Caco-2 (cell line): ENCODE measurements around the gene JAML. TPM values are rescaled to one million over a fixed set of nuclear protein-coding genes. Genes with fewer than 3 reads are reported as not detected.

ENCODE experiments used
- BruUV-seq: library from RNA; stranded (reverse); fragments of 400-500 nt; replicated peaks from 2 replicates; lab custom pipeline; 2021; lab: Mats Ljungman, UMichigan
- CTCF ChIA-PET: fragments of 300-600 bp; sonication (Branson Sonifier 250); formaldehyde crosslinking; loops from one replicate; lab custom pipeline; 2022; ENCODE audit warnings: antibody characterized with exemption; lab: Charles Lee
- POLR2A ChIA-PET: fragments of 300-600 bp; sonication (Branson Sonifier 250); formaldehyde crosslinking; loops from one replicate; lab custom pipeline; 2022; ENCODE audit warnings: antibody characterized with exemption; lab: Charles Lee
- DNase-seq, 2 experiments: peaks; one replicate each; pipeline versions ENCODE4 v3.0.0 to v3.0.0-alpha.2; 2020 to 2022
- H3K27me3 ChIP-seq: replicated peaks from 2 replicates; pipeline ENCODE4 v1.6.0; 2011; ENCODE audit warnings: low read length; ENCODE audit not compliant: control insufficient read depth, insufficient read depth
- H3K36me3 ChIP-seq: 2 replicates; pipeline ENCODE4 v1.5.1; 2011; ENCODE audit warnings: low read length; ENCODE audit not compliant: control insufficient read depth, insufficient read depth
- H3K4me1 ChIP-seq: fragments of 250-450 bp; sonication (Bioruptor Pico); 2 replicates; pipeline ENCODE4 v1.5.1; 2020; ENCODE audit warnings: mild to moderate bottlenecking
- H3K4me3 ChIP-seq: 2 replicates; pipeline ENCODE4 v1.5.1; 2011; ENCODE audit warnings: low read depth, mild to moderate bottlenecking, control low read depth, low read length
- H3K9me3 ChIP-seq: fragments of 250-450 bp; sonication (Bioruptor Pico); 2 replicates; pipeline ENCODE4 v1.5.1; 2020; ENCODE audit warnings: mild to moderate bottlenecking, moderate library complexity
- H3K27ac Mint-ChIP-seq: one replicate; pipeline ENCODE4 v1.8.0; 2022; ENCODE audit warnings: mixed read lengths; ENCODE audit not compliant: unreplicated experiment
- H3K27me3 Mint-ChIP-seq: one replicate; pipeline ENCODE4 v1.8.0; 2022; ENCODE audit warnings: mixed read lengths; ENCODE audit not compliant: insufficient read depth, unreplicated experiment
- H3K36me3 Mint-ChIP-seq: one replicate; pipeline ENCODE4 v1.8.0; 2022; ENCODE audit warnings: mild to moderate bottlenecking, mixed read lengths; ENCODE audit not compliant: insufficient read depth, unreplicated experiment
- H3K4me1 Mint-ChIP-seq: one replicate; pipeline ENCODE4 v1.8.0; 2022; ENCODE audit warnings: low read depth, mixed read lengths; ENCODE audit not compliant: unreplicated experiment
- H3K4me3 Mint-ChIP-seq: one replicate; pipeline ENCODE4 v1.8.0; 2022; ENCODE audit warnings: mild to moderate bottlenecking, moderate library complexity, mixed read lengths; ENCODE audit not compliant: unreplicated experiment
- H3K9me3 Mint-ChIP-seq: one replicate; pipeline ENCODE4 v1.8.0; 2022; ENCODE audit warnings: mixed read lengths; ENCODE audit not compliant: unreplicated experiment
- CTCF ChIP-seq, 2 experiments: fragments of 200-600 bp in 1 of 2; IDR thresholded peaks; 1 replicate in 1 of 2; 2 replicates in 1 of 2; pipeline versions ENCODE4 v1.5.1 to v1.8.0; 2011 to 2022; ENCODE audit warnings: antibody characterized with exemption in 1 of 2, control low read depth in 1 of 2, inconsistent platforms in 1 of 2, low read depth in 1 of 2, low read length in 1 of 2, mild to moderate bottlenecking in 1 of 2, moderate library complexity in 1 of 2; ENCODE audit not compliant: insufficient read depth in 1 of 2, severe bottlenecking in 1 of 2, unreplicated experiment in 1 of 2
- intact Hi-C: fragments of 100-400 bp; cut with micrococcal nuclease; formaldehyde crosslinking; loops from one replicate; pipeline ENCODE4 v1.10.0; 2022; ENCODE audit not compliant: unreplicated experiment
- total RNA-seq: library from RNA; stranded (reverse); gene quantifications from 2 replicates; pipeline ENCODE4 v1.2.3, GENCODE V29; 2022

Gene JAML
- total RNA-seq, 1 experiment from 2014 or later: 8.9 TPM

DNA sequence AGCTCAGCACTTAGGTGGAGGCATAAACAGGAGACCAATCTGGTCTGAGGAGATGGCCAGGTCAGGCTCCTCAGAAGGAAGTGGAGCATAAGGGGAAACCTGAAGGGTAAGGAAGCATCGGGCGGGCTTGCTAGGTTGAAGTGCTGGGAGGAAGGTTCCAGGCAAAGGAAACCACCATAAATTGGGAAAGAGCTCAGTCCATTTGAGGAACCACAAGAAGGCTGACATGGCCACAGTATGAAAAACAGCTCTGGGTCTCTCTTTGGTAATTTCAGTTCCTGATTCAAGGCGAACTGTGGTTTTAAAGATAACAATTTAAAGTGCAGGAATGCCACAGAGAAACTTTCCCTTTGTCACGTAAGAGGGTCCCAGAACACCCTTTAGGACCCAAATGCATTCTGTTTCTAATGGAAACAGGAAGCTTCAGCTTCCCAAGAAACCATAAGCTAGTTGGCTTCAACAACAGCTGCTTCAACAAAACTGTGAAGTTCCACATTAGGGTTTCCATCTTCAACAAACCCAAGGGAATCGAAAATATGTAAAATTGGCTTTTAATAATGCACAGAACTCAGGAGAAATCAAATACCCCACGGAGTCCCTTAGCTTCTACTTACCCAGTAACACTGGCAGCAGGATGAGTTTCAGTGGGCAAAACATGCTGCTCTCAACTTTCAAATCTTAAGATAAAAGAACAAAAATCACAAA lies 10.4 kb downstream of the JAML start:
- DNase-seq: no peak
- no peaks in the 10 kb centered on the region for H3K27me3 Mint-ChIP-seq
- POLR2A ChIA-PET: interaction anchor here (0.6 to 1.4 kb wide), 3 partner anchors 19 to 61 kb away, joined by 3 to 11 read pairs (median 3); no protein-coding TSS in a partner anchor
- intact Hi-C loops: no loop called here
- H3K4me1 Mint-ChIP-seq: peaks cover 54% of the 10 kb centered on the region
- no peaks in the 10 kb centered on the region for H3K36me3 ChIP-seq
- H3K4me3 Mint-ChIP-seq: peak overlapping the region; percentile 45
- TF ChIP-seq CTCF (IDR thresholded peaks at IDR 0.05; ENCODE audit: insufficient read depth in 1 of 2, low read depth in 1 of 2, low read length in 1 of 2, severe bottlenecking in 1 of 2, unreplicated experiment in 1 of 2): no peak
- no peaks in the 10 kb centered on the region for H3K27me3 ChIP-seq
- peak overlapping the region; percentile 67 for H3K27ac Mint-ChIP-seq
- TSS peak; percentile 40 for BruUV-seq
- peak overlapping the region; percentile 18; the same call in 1 of the 2 replicates for H3K4me3 ChIP-seq
- CTCF ChIA-PET: interaction anchor here (1.4 to 4.1 kb wide), 2 partner anchors 16 to 81 kb away, joined by 3 to 24 read pairs; no protein-coding TSS in a partner anchor
- peaks cover 81% of the 10 kb centered on the region for H3K4me1 ChIP-seq
- no peaks in the 10 kb centered on the region for H3K9me3 Mint-ChIP-seq
- H3K9me3 ChIP-seq: no peaks in the 10 kb centered on the region
- H3K36me3 Mint-ChIP-seq: peaks cover 12% of the 10 kb centered on the region

- Mint-ChIP-seq H3K36me3 (peaks cover 12% of the 10 kb centered on the region), H3K9me3 (no peaks in the 10 kb centered on the region), H3K27ac (peak overlapping the region; percentile 67), H3K4me3 (peak overlapping the region; percentile 45), H3K4me1 (peaks cover 54% of the 10 kb centered on the region), H3K27me3 (no peaks in the 10 kb centered on the region)
- no peaks in the 10 kb centered on the region for H3K27me3 ChIP-seq
- no peaks in the 10 kb centered on the region for H3K36me3 ChIP-seq
- intact Hi-C loops: no loop called here
- peak overlapping the region; percentile 18; the same call in 1 of the 2 replicates for H3K4me3 ChIP-seq
- peak in 1 of 2 experiments; percentile 51 for DNase-seq
- no peaks in the 10 kb centered on the region for H3K9me3 ChIP-seq
- no TSS peak for BruUV-seq
- TF ChIP-seq CTCF (IDR thresholded peaks at IDR 0.05; ENCODE audit: insufficient read depth in 1 of 2, low read depth in 1 of 2, low read length in 1 of 2, severe bottlenecking in 1 of 2, unreplicated experiment in 1 of 2): no peak
- POLR2A ChIA-PET: interaction anchor here (0.7 to 1.4 kb wide), 2 partner anchors 11 to 19 kb away, joined by 3 read pairs; no protein-coding TSS in a partner anchor
- peaks cover 86% of the 10 kb centered on the region for H3K4me1 ChIP-seq
- CTCF ChIA-PET: interaction anchor here (1.4 to 4.1 kb wide), 3 partner anchors 15 to 81 kb away, joined by 3 to 24 read pairs (median 8); no protein-coding TSS in a partner anchor
These were observed 11.0 kb downstream of the JAML start for GRCh38 chr11:118213781-118214180.

DNA sequence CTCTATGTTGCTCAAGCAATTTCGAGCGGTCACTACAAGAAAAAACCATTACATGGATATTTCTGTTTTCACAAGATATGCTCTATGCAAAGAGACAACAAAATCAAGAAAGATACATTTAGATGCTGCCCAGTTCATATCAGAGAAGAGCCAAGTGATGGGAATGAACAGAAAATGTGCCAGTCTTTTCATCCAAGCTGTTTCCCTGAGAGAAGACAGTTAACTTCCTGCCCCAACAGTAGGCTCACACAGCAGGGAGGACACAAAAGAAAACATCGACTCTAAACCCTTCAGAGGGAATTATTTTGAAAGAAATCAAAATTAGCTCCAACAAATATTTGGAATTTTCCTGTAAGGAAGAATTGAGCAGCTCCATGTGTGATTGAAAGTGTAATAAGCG lies 11.6 kb downstream of the JAML start:
- Histone ChIP-seq H3K4me1 (peaks cover 86% of the 10 kb centered on the region), H3K9me3 (no peaks in the 10 kb centered on the region), H3K4me3 (no peak overlapping the region), H3K36me3 (no peaks in the 10 kb centered on the region), H3K27me3 (no peaks in the 10 kb centered on the region)
- H3K36me3 Mint-ChIP-seq: peaks cover 12% of the 10 kb centered on the region
- no peaks in the 10 kb centered on the region for H3K9me3 Mint-ChIP-seq
- ChIA-PET POLR2A (interaction anchor here (0.7 to 2.0 kb wide), 2 partner anchors 11 to 39 kb away, joined by 3 to 16 read pairs; partner anchors contain the start of gene MPZL3), CTCF (interaction anchor here (0.6 to 4.1 kb wide), 4 partner anchors 14 to 70 kb away, joined by 7 to 24 read pairs (median 8); no protein-coding TSS in a partner anchor)
- peak overlapping the region; percentile 64 for H3K4me3 Mint-ChIP-seq
- no peak for DNase-seq
- intact Hi-C loops: no loop called here
- no peak for TF ChIP-seq CTCF (IDR thresholded peaks at IDR 0.05; ENCODE audit: insufficient read depth in 1 of 2, low read depth in 1 of 2, low read length in 1 of 2, severe bottlenecking in 1 of 2, unreplicated experiment in 1 of 2)
- TSS peak; percentile 28 for BruUV-seq
- no peaks in the 10 kb centered on the region for H3K27me3 Mint-ChIP-seq
- peaks cover 54% of the 10 kb centered on the region for H3K4me1 Mint-ChIP-seq
- peak overlapping the region; percentile 67 for H3K27ac Mint-ChIP-seq
